Medulla oblongata (tissue), 1 donor: Measurements from ENCODE around the gene DIRAS1.
A peak's percentile ranks its signal among the peaks of the same experiment; 100 is the strongest.
"Not testable (repeated sequence)": the region's sequence is repeated elsewhere in the genome, so short reads cannot be mapped to it uniquely, and the experiment has no call there.

Experiments used
- DNase-seq: peaks from one replicate; pipeline ENCODE4 v3.0.0-alpha.2; 2015; ENCODE audit errors: extremely low spot score

DIRAS1 gene

DNA sequence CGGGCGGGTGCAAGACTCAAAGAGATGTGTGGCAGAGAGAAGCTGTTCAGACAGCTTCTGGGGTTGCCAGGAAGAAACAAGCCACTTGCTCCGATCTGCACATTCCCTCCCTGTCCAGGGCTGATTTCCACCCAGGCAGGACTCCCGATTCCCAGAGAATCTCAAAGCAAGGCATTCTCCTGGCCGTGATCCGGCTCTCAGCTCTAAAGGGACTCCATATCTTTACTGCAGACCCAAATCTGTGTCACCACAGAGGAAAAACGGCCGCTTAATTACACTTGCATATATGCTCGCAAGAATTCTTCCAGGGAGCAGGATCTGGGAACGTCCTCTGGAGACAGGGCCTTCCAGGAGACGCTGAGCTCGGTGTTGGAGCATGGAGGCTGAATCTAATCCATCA lies 44.3 kb downstream of the DIRAS1 start:
- DNase-seq: no peak

DNA sequence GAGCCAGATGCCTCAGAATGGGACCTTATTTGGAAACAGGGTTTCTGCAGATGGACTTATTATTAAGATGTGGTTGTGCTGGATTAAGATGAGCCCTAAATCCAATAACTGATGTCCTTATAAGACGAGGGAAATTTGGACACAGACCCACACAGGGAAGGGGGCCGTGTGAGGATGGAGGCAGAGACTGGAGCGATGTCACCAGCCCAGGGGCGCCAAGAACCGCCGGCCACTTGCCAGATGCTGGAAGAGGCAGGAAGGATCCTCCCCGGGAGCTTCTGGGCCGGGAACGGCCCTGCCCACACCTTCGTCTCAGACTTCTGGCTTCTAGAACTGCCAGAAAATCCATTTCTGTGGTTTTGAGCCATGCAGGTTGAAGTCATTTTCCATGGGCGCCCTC lies 45.3 kb downstream of the DIRAS1 start:
- no peak for DNase-seq

DNA sequence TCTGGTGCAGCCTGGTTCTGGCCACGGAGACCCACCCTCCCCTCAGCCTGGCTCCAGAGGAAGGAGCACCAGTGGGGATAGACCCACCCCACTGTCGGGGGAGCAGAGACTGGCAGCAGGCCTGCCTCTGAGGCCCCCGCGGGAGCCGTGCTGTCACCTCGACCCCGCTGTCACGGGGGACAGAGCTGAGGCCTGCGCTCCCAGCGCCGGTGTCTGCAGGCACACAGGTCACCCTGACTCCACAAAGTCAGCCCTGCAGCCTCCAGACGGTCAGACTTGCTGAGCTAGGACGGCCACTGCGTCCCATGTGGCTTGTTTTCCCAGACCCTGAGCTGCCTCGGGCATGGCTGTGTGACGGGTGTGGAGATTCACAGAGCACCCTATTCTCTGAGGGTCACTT lies 51.0 kb downstream of the DIRAS1 start:
- no peak for DNase-seq

DNA sequence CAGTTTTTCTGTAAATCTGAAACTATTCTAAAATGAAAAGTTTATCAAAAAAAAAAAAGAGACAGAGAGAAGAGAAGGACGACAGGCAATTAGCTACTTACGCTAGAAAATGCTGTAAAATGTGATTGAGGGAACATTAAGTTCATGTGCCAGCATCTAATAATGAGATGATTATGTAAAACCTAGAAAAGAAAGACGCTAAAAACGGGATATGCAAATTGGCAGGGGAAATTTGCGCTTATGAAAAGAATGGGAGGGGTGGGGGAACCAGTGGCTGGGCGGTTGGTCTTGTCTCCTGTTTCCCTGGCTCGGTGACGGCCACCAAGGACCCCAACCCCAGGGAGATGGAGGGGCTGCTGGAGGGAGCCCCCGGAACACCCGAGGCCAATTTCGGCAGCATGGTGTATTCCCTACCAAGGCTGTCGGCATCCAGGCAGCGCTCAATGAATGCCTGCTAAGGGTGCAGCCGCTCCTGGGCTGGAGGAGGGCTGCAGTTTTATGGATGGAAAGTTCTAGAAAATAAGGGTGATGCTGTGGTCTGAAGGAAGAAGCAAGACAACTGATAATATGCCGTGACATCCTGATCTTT lies 52.9 kb downstream of the DIRAS1 start:
- DNase-seq: no peak

DNA sequence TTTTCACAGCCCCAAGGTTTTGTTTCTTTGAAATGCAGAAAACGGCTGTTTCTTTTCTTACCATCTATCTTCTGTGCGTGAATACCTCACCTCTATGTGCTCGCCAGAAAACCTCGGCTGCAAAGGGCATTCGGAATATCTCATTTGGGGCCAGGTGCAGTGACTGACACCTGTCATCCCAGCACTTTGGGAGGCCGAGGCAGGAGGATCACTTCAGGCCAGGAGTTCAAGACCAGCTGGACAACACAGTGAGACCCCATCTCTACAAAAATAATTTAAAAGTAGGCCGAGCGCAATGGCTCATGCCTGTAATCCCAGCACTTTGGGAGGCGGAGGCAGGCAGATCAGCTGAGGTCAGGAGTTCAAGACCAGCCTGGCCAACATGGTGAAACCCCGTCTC lies 53.8 kb downstream of the DIRAS1 start:
- not testable (repeated sequence) for DNase-seq

DNA sequence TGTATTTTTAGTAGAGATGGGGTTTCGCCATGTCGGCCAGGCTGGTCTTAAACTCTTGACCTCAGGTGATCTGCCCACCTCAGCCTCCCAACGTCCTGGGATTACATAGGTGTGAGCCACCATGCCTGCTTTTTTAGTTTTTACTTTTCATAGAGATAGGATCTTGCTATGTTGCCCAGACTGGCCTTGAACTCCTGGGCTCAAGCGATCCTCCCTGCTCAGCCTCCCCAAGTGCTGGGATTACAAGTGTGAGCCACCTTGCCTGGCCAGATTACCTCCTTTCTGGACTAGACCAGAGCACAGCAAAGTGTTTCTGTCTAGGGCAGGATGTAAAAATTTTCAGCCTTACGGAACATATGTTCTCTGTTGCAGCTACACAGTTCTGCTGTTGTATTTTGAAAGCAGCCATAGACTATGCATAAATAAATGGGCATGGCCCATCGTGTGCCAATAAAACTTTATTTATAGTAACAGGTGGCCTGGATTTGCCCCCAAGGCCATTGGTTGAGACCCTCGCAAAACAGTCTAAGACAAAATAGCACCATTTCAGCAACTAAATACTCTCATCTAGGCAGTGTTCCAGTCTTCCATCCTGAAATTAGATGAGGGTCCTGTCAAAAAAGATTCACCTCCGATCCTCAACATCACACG lies 54.7 kb downstream of the DIRAS1 start:
- DNase-seq: no peak

DNA sequence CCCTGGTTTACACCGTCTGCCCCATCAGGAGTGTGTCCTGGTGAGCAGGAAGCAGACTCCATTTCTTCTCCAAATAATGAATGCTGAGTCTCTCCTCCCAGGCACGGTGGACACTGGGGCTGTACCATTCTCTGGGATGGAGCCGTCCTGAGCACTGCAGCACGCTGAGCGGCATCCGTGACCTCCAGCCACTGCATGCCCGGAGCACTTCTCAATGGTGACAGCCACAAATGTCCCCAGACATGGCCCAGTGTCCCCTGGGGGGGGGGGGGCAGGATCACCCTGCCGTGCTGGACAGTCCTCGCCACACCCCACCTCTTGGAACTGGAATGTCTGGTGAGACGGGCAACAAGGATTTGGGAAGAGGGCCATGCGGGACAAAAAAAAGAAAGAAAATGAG lies 56.1 kb downstream of the DIRAS1 start:
- peak; percentile 50 for DNase-seq
